Esophagus squamous epithelium (tissue), 4 donors: ENCODE measurements around the gene MGAT5.

Experiments
- POLR2A ChIP-seq, 4 donors: fragments of 450-650 bp; IDR thresholded peaks; one replicate each; pipeline ENCODE4 v1.6.1; 2017; ENCODE audit warnings: antibody characterized with exemption in 4 of 4, mild to moderate bottlenecking in 4 of 4, moderate library complexity in 3 of 4
- TF ChIP-seq, protein P1 (sequence below), 6 experiments: fragments of 450-650 bp in 4 of 6; fragments of 200-600 bp in 2 of 6; sonication (generic) in 2 of 6; IDR thresholded peaks; one replicate each; pipeline ENCODE4 v1.5.1; 2016 to 2019; ENCODE audit warnings: antibody characterized with exemption in 6 of 6, mild to moderate bottlenecking in 4 of 6, moderate library complexity in 4 of 6

DNA sequence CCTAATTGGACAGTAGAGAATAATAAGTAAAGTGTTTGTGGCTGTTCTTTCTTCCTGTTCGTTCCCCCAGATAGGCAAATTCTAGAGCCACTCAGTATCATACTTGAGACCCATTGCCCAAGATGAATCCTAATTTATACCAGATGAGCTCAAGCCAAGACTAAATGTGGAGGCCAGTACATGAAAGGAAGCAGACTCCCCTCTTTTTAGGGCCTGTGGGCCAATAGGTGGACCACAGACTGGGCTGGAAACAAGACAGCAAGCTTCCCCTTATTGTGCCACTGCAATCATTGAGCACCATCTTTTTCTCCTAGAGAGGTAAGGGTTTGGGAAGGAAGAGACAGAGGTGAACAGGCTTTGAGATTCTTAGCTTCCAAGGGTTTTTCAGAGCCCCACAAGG lies 141.9 kb downstream of the MGAT5 start:
- TF ChIP-seq, protein P1, sequence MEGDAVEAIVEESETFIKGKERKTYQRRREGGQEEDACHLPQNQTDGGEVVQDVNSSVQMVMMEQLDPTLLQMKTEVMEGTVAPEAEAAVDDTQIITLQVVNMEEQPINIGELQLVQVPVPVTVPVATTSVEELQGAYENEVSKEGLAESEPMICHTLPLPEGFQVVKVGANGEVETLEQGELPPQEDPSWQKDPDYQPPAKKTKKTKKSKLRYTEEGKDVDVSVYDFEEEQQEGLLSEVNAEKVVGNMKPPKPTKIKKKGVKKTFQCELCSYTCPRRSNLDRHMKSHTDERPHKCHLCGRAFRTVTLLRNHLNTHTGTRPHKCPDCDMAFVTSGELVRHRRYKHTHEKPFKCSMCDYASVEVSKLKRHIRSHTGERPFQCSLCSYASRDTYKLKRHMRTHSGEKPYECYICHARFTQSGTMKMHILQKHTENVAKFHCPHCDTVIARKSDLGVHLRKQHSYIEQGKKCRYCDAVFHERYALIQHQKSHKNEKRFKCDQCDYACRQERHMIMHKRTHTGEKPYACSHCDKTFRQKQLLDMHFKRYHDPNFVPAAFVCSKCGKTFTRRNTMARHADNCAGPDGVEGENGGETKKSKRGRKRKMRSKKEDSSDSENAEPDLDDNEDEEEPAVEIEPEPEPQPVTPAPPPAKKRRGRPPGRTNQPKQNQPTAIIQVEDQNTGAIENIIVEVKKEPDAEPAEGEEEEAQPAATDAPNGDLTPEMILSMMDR (IDR thresholded peaks at IDR 0.05), result no peak
- TF ChIP-seq POLR2A (IDR thresholded peaks at IDR 0.05), result no peak
